GM12891 (cell line): Measurements from ENCODE around the gene TXNDC2. TPM values are rescaled to one million over a fixed set of nuclear protein-coding genes. Genes with fewer than 3 reads are reported as not detected.

Experiments used
- DNase-seq: peaks from one replicate; pipeline ENCODE4 v3.0.0; 2011; ENCODE audit warnings: low spot score; ENCODE audit not compliant: insufficient read length
- FAIRE-seq: peaks from 2 replicates; lab custom pipeline; 2011; peaks lifted over from hg19 to GRCh38; lab: Jason Lieb, UNC
- PAX5 ChIP-seq: IDR thresholded peaks from 2 replicates; pipeline ENCODE4 v1.6.1; 2011; ENCODE audit warnings: low read length, moderate library complexity, mild to moderate bottlenecking; ENCODE audit not compliant: insufficient read depth, severe bottlenecking
- POLR2A ChIP-seq: IDR thresholded peaks from 2 replicates; pipeline ENCODE4 v1.6.1; 2011; ENCODE audit warnings: low read depth, low read length, control low read depth
- POLR2AphosphoS5 ChIP-seq: IDR thresholded peaks from 2 replicates; pipeline ENCODE4 v1.6.1; 2011; ENCODE audit warnings: low read depth, low read length, control low read depth
- POU2F2 ChIP-seq: IDR thresholded peaks from 2 replicates; pipeline ENCODE4 v1.6.1; 2011; ENCODE audit warnings: low read depth, mild to moderate bottlenecking, control low read depth, low read length, moderate library complexity
- SPI1 ChIP-seq: IDR thresholded peaks from 2 replicates; pipeline ENCODE4 v1.6.1; 2011; ENCODE audit warnings: low read depth, low read length, control low read depth
- TAF1 ChIP-seq: IDR thresholded peaks from 2 replicates; pipeline ENCODE4 v1.6.1; 2011; ENCODE audit warnings: low read depth, low read length, control low read depth
- polyA plus RNA-seq: library from polyadenylated mRNA; unstranded; fragments of >200 nt; gene quantifications from one replicate; pipeline ENCODE4 v1.2.1, GENCODE V29; 2012; ENCODE audit warnings: low read depth, missing spikeins, inconsistent platforms; ENCODE audit not compliant: missing spikeins

Gene TXNDC2
- polyA plus RNA-seq, result not detected

DNA sequence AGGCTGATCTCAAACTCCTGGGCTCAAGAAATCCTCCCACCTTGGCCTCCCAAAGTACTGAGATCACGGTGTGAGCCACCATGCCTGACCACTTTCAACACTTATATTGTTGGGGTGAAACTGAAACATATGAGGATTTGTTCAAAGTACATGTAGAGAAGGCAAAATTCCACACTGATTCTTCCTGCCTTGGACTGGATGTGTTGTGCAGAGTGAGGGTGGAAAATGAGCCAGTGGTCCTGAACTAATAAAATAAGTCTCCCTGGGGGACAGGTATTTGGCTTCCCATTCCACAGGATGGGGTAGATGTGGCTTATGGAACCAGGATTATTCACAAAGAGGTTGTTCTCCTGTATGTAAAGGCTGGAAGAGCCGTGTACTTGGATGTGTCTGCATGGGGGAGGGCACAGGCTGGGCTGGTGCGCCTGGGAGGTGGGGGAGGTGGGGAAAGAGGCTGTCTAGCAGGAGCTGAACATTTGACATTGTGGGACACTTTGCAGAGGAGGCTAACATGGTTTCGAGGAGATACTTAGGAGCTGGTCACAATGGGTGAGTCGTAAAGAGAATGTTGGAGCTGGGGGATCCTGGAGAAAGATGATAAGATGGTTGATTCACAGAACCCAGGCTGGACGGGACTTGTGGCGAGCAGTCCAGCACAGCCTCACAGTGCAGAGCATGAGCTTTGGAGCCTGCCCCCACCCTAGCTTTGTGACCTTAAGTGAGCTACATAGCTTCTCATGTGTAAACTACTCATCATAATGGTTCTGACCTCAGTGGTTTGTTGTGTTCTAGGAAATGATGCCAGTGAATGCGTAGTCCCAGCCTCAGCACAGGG lies at the start of gene TXNDC2:
TXNDC2 (plus strand) TSS at position 804 of the 835 bp plus-strand sequence. CDS start 708 bp downstream, outside the sequence.
- TF ChIP-seq SPI1 (no peak), POLR2A (no peak), POLR2AphosphoS5 (no peak), TAF1 (no peak), PAX5 (no peak), POU2F2 (no peak)
- FAIRE-seq, result no peak
- no peak for DNase-seq

DNA sequence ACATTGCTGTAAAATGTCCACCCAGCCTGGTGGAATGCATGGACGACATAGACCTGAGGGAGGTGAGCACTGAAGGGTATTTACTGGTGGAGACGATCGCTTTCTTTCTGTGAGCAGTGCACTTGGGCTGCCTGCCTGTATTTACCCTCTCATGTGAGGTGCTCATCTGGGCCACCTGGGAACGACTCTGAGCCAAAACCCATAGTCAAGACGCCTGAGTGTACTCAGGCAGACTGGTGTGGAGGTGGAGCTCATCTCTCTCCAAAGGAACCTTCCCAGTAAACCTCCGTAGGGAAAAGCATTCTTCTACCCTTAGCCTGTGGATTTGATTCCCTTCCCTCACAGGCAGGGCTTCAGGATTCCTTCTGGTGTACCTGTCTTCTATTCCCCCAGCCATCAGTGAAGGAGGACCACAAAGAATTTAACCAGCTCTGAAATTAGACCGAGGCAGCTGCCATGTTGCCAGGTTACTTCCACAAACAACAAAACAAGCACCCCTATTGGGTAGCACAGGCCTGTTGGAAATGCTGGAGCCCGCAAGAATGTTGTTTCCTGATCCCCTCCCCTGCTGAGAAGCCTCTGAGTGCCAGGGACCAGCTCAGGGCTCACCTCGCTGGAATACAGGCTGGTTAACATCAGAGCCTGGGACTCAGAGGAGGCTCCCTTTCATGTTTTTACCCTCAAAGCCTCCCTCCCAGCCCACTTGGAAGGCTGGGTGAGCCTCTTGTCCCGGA lies 47.5 kb upstream of the TXNDC2 start:
- no peak for DNase-seq
- no peak for FAIRE-seq
- TF ChIP-seq TAF1 (no peak), POLR2A (no peak), SPI1 (no peak), POU2F2 (no peak), POLR2AphosphoS5 (no peak), PAX5 (no peak)

DNA sequence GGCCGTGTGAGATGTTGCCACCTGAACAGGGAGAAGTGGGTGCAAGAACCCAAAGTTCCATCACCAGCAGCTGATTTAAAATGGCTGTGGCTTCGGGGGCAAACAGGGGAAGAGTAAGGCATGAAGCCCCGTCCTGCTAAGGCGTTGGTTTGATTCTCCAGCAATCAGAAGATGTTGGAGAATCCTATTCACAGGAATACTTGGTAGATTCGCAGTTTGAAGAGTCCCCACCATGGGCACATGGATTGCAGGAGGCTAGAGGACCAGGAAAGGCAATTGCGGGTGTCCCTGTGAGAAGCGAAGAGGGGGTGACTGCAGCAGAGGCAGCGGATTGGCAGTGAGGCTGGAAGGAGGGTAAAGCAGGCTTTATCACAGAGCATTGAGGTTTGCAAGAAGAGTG lies 46.6 kb upstream of the TXNDC2 start:
- DNase-seq (no peak), FAIRE-seq (no peak)
- no peak for TF ChIP-seq PAX5
- no peak for TF ChIP-seq TAF1
- no peak for TF ChIP-seq POLR2A
- TF ChIP-seq SPI1, result no peak
- no peak for TF ChIP-seq POU2F2
- TF ChIP-seq POLR2AphosphoS5, result no peak

DNA sequence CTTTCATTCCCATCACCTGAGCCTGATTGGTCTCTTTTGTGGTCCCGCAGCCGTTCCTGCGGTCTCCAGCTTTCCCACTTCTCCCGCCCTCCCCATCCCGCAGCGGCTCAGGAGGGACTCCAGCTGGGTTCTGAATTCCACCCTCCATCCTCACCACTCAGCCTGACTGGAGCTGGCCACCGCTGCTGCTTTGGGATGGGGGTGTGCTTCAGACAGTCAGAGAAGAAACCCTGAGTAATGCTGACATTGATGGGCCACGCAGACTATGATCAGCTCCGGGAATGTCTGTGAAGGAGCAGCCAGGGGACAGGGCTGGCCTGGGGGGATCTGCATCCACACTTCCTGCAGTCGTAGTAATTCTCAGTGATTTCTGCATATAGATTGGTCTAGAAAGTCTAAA lies 45.9 kb upstream of the TXNDC2 start:
- no peak for TF ChIP-seq PAX5
- no peak for TF ChIP-seq SPI1
- FAIRE-seq (no peak), DNase-seq (no peak)

DNA sequence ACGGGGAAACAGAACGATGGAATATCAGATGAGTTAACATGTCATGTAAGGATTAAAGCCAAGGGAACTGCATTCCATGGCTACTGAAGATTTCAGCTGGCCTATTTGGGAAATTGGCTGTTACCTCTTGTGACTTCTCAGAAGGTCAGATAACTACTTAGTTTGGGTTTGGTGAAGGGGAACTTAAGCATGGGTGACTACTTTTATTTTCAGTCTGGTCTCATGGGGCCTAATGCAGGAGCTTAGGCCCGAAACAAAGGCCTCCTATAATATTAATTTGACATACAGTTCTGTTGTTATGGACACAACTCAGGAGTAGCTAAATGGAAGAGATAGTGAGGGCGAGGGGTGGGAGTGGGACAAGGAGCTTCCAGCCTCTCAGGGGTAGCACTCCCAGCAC lies 44.0 kb upstream of the TXNDC2 start:
- FAIRE-seq, result no peak
- DNase-seq, result no peak

DNA sequence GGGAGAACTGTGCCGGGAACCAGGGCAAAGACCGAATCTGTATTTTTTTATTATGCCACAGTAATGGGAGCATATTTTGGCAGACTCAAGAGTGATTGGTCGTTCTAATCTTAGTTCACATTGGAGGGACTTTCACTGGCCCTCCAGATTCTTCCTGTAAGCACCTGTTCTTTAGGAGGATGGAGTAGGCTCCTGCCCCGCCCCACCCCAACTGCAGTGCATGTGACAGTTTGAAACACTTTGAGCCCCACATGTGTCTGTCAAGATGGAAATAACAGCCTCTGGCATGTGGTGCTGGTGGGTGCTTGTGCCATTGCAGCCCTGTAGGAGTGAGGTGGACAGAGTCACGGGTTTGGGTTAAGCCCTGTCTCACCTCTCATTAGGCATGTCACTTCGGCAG lies 43.3 kb upstream of the TXNDC2 start:
- FAIRE-seq, result no peak
- no peak for TF ChIP-seq POLR2A
- TF ChIP-seq PAX5, result no peak
- no peak for TF ChIP-seq POLR2AphosphoS5
- TF ChIP-seq SPI1, result no peak
- no peak for DNase-seq

More for the DNA sequence above, 44.0 kb upstream of the TXNDC2 start:
- TF ChIP-seq POLR2A, result no peak

DNA sequence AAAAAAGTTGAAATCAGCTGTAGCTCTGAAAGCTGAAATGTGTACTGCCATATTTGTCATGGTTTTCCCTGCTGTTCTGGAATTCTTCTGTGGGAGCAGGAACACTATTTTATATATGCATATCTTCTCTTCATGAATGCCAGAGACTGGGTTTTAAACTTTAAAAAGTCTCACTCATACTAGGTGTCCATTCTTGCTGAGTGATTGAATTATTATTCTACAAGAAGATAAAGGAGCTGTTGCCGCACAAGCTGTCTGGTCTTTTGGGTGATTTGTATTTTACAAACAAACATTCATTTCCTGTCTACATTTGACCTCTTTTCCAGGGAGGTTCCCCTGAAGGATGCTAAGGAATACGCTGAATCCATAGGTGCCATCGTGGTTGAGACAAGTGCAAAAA lies 40.5 kb upstream of the TXNDC2 start:
- FAIRE-seq (no peak), DNase-seq (no peak)
- no peak for TF ChIP-seq PAX5
- no peak for TF ChIP-seq POLR2AphosphoS5
- TF ChIP-seq TAF1, result no peak
- TF ChIP-seq SPI1, result no peak
- TF ChIP-seq POLR2A, result no peak
- no peak for TF ChIP-seq POU2F2

DNA sequence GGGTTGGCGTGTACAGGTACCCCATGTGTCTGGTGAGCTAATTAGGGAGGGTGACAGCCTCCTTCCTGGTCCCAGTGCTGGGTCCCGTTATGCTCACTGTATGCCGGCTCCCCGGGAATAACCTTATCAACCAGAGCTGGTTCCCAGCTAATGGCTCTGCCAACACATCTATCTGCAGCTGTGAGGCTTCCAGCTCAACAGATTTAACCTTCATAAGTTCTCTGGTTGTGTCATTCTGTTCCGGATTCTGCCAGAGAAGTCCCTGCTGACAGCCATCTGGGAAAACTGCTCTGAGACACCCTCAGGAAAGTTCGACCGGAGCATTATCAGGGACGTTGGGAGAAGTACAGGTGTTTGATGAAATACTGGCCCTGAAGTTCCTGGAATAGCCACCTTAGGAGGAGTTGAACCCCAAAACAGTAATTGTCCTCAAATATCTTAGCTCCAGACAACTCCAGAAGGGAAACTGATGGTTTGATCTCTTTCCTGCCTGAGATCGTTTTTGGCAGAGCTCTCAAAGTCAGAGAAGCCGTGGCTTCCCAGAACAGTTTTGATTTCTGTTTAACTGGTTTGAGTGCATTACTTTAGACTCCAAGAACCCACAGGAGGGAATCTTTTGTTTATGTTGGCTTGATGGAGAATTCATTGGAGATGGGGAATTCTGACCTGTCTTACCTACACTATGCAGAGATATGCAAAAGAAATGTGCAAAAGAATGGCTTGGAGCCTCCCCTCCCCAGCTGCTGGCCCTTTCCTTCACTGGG lies 39.4 kb upstream of the TXNDC2 start:
- no peak for FAIRE-seq
- no peak for DNase-seq
- TF ChIP-seq PAX5, result no peak
- TF ChIP-seq POLR2A, result no peak
- TF ChIP-seq POU2F2, result no peak
- no peak for TF ChIP-seq TAF1
- no peak for TF ChIP-seq POLR2AphosphoS5
- TF ChIP-seq SPI1, result no peak

DNA sequence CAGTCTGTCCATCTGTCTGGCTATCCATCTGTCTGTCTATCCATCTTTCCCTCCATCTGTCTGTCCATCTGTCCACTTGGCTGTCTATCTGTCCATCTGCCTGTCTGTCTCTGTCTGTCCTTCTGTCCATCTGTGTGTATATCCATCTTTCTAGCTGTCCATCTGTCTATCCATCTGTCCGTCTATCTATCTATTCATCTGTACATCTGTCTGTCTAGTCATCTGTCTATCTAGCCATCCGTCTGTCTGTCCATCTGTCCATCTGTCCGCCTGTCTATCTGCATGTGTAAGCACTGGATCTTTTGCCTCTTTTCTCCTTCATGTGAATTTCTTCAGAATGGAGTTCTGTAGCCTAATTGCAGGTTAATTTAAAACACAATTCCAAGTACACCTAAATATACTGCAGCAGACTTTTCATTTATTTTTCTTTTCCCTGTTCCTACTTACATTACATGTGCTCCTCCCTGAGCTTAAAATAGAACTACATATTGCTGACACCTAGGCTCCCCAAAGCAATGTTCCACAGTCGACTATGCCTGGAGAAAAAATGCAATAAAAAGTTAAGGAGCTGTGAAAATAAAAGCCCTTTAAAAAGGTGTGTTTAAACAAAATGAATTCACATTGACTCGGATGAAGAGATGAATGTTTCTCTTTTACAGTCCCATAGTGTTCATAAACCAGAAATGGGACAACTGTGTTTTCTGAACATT lies 37.4 kb upstream of the TXNDC2 start:
- no peak for FAIRE-seq
- no peak for TF ChIP-seq POLR2AphosphoS5
- no peak for TF ChIP-seq POU2F2
- no peak for TF ChIP-seq SPI1
- no peak for TF ChIP-seq PAX5
- no peak for TF ChIP-seq TAF1
- TF ChIP-seq POLR2A, result no peak

More for the DNA sequence above, 37.4 kb upstream of the TXNDC2 start:
- DNase-seq, result no peak
